HG03521 (cell line): ENCODE data around the gene DAAM2.

Source experiments
- ATAC-seq: cut with Tn5 transposase; IDR thresholded peaks from one replicate; pipeline ENCODE4 v1.9.1; 2021; ENCODE audit warnings: mild to moderate bottlenecking, moderate library complexity; ENCODE audit not compliant: unreplicated experiment

Gene DAAM2

DNA sequence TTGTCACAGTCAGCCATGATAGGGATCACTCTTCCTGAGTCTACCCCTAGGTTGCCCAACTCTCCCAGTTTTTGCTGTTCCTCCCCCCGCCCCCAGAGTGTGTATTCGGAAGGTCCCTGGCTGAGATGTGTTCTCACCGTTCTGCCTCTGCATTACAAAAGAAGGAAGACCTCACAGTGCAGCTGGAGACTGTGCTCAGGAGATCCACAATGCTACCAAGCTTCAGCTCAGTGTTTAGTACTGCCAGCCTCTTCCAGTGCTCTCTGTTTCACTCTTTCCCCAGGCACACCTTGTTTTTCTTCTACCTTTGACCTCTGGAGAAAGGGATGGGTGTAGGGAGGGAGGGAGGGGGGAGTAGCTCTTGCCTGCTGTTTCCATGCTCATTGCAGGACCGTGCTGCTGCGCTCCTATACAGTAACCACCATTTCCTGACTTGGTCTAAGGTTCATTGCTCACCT, 155.5 kb downstream of the DAAM2 start:
- ATAC-seq: no peak

DNA sequence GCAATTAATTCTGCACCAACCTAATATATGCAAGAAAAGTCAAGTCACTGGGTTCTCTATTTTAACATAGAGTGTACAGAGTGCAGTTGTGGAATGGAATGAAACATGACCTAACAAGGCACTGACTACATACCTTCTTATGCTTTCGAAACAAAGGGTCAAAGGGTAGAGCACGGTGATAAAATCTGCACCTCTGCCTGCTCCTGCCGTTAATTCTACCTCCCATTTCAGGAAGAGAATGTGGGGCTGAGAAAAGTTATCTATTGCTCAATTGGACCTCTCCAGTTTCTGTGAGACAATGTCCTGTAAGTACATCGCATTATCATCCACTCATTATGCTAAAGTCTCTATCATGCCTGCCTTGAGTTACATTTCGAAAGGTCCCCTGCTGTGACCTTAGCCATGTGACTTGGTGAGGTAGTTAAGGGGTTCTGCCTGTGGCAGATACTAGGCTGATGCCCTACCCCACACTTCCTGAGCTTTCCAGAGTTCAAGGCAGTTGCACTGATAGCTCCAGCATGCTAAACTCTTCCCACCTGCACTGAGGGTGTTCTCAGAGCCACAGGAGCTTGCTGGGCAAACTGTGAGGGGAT, 156.1 kb downstream of the DAAM2 start:
- no peak for ATAC-seq

DNA sequence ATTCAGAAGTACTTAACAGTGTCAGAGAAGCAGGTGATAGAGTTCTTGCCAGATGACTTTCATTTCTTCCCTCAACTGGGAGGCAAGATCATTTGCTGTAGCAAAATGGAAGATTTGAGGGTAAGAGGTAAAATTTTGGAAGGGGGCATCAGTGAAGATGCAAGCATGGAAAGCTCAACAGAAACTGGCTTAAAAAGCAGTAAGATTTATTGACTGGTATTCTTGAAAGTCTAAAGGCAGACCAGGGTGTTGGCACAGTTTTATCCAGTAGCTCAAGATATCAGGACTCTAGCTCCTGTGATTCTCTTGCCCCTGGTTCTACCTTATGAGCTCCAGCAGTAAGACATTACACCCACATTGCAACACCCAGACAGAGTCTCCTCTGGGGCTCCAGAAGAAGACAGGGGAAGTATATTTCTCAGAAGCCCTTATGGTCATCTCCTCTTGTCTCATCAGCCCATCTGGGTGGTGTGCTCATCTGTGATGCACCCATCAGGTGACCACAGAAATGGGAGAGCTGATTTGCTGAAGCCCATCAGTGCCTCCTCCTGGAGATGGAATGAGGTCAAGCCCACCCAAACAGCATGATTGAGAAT, 158.0 kb downstream of the DAAM2 start:
- ATAC-seq: no peak

DNA sequence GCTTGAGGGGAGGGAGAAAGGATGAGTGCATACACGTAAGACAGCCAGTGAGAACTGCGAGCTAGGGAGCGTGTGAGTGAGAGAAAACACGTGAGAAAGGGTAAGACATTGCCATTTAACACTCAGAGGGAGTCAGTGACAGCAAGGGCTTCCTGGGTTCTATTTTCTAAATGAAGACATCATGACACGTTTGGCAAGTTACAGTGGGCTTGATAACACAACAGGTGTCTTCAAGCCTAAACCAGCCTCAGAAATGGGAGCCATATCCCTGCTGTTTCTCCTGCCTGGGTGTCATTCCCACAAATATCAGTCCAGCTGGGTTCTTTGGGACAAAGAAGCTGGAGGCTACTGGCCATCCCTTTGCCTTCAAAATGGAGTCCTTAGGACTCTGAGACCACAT, 159.0 kb downstream of the DAAM2 start:
- ATAC-seq: no peak

DNA sequence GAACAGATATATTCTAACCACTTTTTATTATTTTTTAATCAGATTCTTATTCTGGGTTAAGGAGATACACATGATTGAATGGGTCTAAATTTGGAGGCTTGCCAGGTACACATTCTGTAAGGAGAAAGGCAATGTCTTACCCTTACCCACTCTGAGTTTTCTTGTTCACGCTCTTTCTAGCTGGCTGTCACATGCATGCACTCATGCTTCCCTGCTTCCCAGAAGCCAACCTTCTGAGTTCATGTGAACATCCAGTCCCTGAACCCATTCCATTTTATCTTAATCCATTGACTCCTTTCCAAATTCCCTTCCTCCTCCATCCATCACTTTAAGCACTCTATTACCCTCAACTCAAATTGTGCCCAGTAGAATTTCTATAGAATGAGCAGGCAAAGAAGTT, 159.5 kb downstream of the DAAM2 start:
- ATAC-seq: no peak

DNA sequence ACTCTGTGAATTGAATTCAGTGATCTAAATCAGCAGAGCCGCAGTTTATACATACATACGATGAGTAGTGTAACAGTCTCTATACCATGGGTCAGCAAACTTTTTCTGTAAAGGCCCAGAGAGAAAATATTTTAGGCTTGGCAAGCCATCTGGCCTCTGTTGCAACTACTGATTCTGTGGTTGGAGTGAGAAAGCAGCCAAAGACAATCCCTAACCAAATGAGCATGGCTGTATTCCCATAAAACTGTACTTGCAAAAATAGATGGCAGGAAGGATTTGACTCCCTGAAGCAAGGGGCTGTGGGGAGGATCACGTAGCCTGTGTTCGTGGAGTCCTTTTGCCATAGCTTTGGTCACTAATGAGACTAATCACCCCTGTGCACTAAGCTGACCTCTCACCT, 160.0 kb downstream of the DAAM2 start:
- ATAC-seq: no peak

DNA sequence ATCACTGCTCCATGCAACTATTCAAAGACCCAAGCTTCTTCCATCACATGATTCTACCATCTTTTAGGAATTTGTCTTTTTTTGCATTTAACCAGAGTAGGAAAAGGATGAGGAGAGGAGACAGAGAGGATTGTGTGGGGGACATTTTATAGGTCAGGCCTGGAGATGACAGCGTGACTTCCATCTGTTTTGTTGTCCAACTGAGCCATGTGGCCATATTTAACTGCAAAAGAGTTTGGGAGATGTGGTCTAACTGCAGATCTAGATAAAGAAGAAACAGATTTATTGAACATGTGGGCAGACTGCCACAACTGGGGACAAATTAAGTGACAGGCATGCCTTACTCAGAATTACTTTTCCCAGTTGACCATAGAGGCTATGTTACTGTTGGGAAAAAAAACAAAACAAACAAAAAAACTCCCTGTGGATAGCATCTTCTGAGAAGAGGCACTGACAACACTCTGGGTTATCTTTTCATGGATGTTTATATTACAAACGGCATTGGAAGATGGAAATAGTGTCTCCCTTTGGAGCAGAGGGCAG, 161.0 kb downstream of the DAAM2 start:
- ATAC-seq: no peak
